Astrocyte (in vitro differentiated cells and primary cell): ENCODE measurements around the gene BCAN. TPM values are rescaled to one million over a fixed set of nuclear protein-coding genes. Genes with fewer than 3 reads are reported as not detected.

Experiments
- DNase-seq: peaks from one replicate; pipeline ENCODE4 v3.0.0-alpha.2; 2010; ENCODE audit warnings: low read depth
- FAIRE-seq: peaks from 2 replicates; lab custom pipeline; 2011; peaks lifted over from hg19 to GRCh38; lab: Jason Lieb, UNC
- H2AFZ ChIP-seq: 2 replicates; pipeline ENCODE4 v1.6.0; 2012; ENCODE audit warnings: low read depth, low read length, inconsistent platforms
- H3K27ac ChIP-seq: 2 replicates; pipeline ENCODE4 v1.5.1; 2011; ENCODE audit warnings: low read depth, low read length, inconsistent platforms
- H3K27me3 ChIP-seq: 2 replicates; pipeline ENCODE4 v1.6.0; 2011; ENCODE audit warnings: low read length, inconsistent platforms; ENCODE audit not compliant: insufficient read depth
- H3K36me3 ChIP-seq: 2 replicates; pipeline ENCODE4 v1.5.1; 2011; ENCODE audit warnings: low read length, inconsistent platforms; ENCODE audit not compliant: insufficient read depth
- H3K4me1 ChIP-seq: 2 replicates; pipeline ENCODE4 v1.5.1; 2011; ENCODE audit warnings: low read length, inconsistent platforms; ENCODE audit not compliant: insufficient read depth
- H3K4me2 ChIP-seq: 2 replicates; pipeline ENCODE4 v1.6.0; 2012; ENCODE audit warnings: low read length, inconsistent platforms
- H3K4me3 ChIP-seq: 2 replicates; pipeline ENCODE4 v1.5.1; 2011; ENCODE audit warnings: low read depth, mild to moderate bottlenecking, low read length, inconsistent platforms; ENCODE audit not compliant: insufficient read depth
- H3K79me2 ChIP-seq: 2 replicates; pipeline ENCODE4 v1.6.0; 2012; ENCODE audit warnings: mild to moderate bottlenecking, low read length, inconsistent platforms; ENCODE audit not compliant: insufficient read depth
- H3K9ac ChIP-seq: 2 replicates; pipeline ENCODE4 v1.6.0; 2012; ENCODE audit warnings: mild to moderate bottlenecking, low read length, inconsistent platforms
- H3K9me3 ChIP-seq: 2 replicates; pipeline ENCODE4 v1.5.1; 2012; ENCODE audit warnings: low read depth, mild to moderate bottlenecking, low read length, inconsistent platforms; ENCODE audit not compliant: insufficient read depth
- H4K20me1 ChIP-seq: 2 replicates; pipeline ENCODE4 v1.6.0; 2012; ENCODE audit warnings: low read length, inconsistent platforms; ENCODE audit not compliant: insufficient read depth
- H3K27ac Mint-ChIP-seq: one replicate; pipeline ENCODE4 v1.8.0; 2021; ENCODE audit warnings: mild to moderate bottlenecking, mixed read lengths; ENCODE audit not compliant: unreplicated experiment
- H3K27me3 Mint-ChIP-seq: one replicate; pipeline ENCODE4 v1.8.0; 2021; ENCODE audit warnings: low read depth, mixed read lengths; ENCODE audit not compliant: unreplicated experiment
- H3K36me3 Mint-ChIP-seq: one replicate; pipeline ENCODE4 v1.8.0; 2021; ENCODE audit warnings: low read depth, mixed read lengths; ENCODE audit not compliant: unreplicated experiment
- H3K4me1 Mint-ChIP-seq: one replicate; pipeline ENCODE4 v1.8.0; 2021; ENCODE audit warnings: low read depth, mixed read lengths; ENCODE audit not compliant: unreplicated experiment
- H3K4me3 Mint-ChIP-seq: one replicate; pipeline ENCODE4 v1.8.0; 2021; ENCODE audit warnings: mild to moderate bottlenecking, moderate library complexity, mixed read lengths; ENCODE audit not compliant: unreplicated experiment
- H3K9me3 Mint-ChIP-seq: one replicate; pipeline ENCODE4 v1.8.0; 2021; ENCODE audit warnings: mild to moderate bottlenecking, mixed read lengths; ENCODE audit not compliant: unreplicated experiment
- CTCF ChIP-seq: IDR thresholded peaks from 2 replicates; pipeline ENCODE4 v1.5.1; 2011; ENCODE audit warnings: low read depth, mild to moderate bottlenecking, inconsistent platforms, low read length, moderate library complexity; ENCODE audit not compliant: insufficient read depth
- EZH2 ChIP-seq: IDR thresholded peaks from 2 replicates; pipeline ENCODE4 v1.6.1; 2012; ENCODE audit warnings: mild to moderate bottlenecking, low read length, inconsistent platforms; ENCODE audit not compliant: insufficient read depth
- total RNA-seq: library from RNA; stranded (reverse); gene quantifications from 2 replicates; pipeline ENCODE4 v1.2.1, GENCODE V29; 2021

BCAN gene
- total RNA-seq, 1 donor from 2014 or later: 0.41 TPM

GRCh38 chr1:156676820-156677615 is 35.1 kb downstream of the BCAN start, which contains the start of gene NES:
TSS of gene NES (minus strand) at chr1:156677407. CDS start at chr1:156677264, 143 bp downstream.
- Mint-ChIP-seq H3K4me1 (peaks cover 29% of the 10 kb centered on the region), H3K4me3 (peak within 1 kb of the TSS; percentile 90), H3K36me3 (peaks cover 12% of the 10 kb centered on the region), H3K27me3 (peaks cover 24% of the 10 kb centered on the region), H3K9me3 (no peaks in the 10 kb centered on the region), H3K27ac (peak within 1 kb of the TSS; percentile 66)
- Histone ChIP-seq H3K9me3 (no peaks in the 10 kb centered on the region), H3K4me3 (peak within 1 kb of the TSS; percentile 68), H3K4me2 (peak within 1 kb of the TSS; percentile 97), H3K79me2 (peaks cover 43% of the 10 kb centered on the region), H3K27ac (peak within 1 kb of the TSS; percentile 46), H3K4me1 (peaks cover 40% of the 10 kb centered on the region), H2AFZ (peak within 1 kb of the TSS; percentile 76), H3K27me3 (no peaks in the 10 kb centered on the region), H4K20me1 (peaks cover 32% of the 10 kb centered on the region), H3K9ac (peak within 1 kb of the TSS; percentile 77), H3K36me3 (peaks cover 7% of the 10 kb centered on the region)
- no peak for TF ChIP-seq EZH2
- TF ChIP-seq CTCF: no peak
- FAIRE-seq: no peak
- no peak for DNase-seq

- Histone ChIP-seq H3K79me2 (peaks cover 43% of the 10 kb centered on the region), H3K36me3 (no peaks in the 10 kb centered on the region), H3K27me3 (no peaks in the 10 kb centered on the region), H3K9me3 (no peaks in the 10 kb centered on the region), H3K4me1 (peaks cover 40% of the 10 kb centered on the region), H2AFZ (peak overlapping the region; percentile 76), H3K4me2 (peak overlapping the region; percentile 97), H3K27ac (no peak overlapping the region), H3K9ac (peak overlapping the region; percentile 17), H3K4me3 (peak overlapping the region; percentile 68), H4K20me1 (peaks cover 23% of the 10 kb centered on the region)
- FAIRE-seq: peak; percentile 47
- Mint-ChIP-seq H3K36me3 (peaks cover 6% of the 10 kb centered on the region), H3K4me3 (peak overlapping the region; percentile 88), H3K27ac (peak overlapping the region; percentile 66), H3K9me3 (no peaks in the 10 kb centered on the region), H3K27me3 (peaks cover 24% of the 10 kb centered on the region), H3K4me1 (peaks cover 25% of the 10 kb centered on the region)
- DNase-seq: peak; percentile 71
- TF ChIP-seq EZH2 (no peak), CTCF (peak; percentile 96)
Observed at GRCh38 chr1:156677616-156678596, 36.0 kb downstream of the BCAN start.
